ENCODE data around the gene STK32C.
"Not testable (repeated sequence)": the region's sequence is repeated elsewhere in the genome, so short reads cannot be mapped to it uniquely, and the experiment has no call there.

STK32C gene

GRCh38 chr10:132336919-132337407, 29.2 kb upstream of the STK32C start:
- no peak for DNase-seq

- DNase-seq, result no peak
These were observed 28.5 kb upstream of the STK32C start for GRCh38 chr10:132336064-132336746.

GRCh38 chr10:132335189-132336063, 27.7 kb upstream of the STK32C start:
- no peak for DNase-seq

GRCh38 chr10:132334631-132335188, 27.0 kb upstream of the STK32C start:
- no peak for DNase-seq

GRCh38 chr10:132333386-132333785, 25.6 kb upstream of the STK32C start:
- DNase-seq, result no peak

- no peak for DNase-seq
These were observed 24.6 kb upstream of the STK32C start for GRCh38 chr10:132332433-132332754.

- DNase-seq, result peak; percentile 97 to 99
These were observed 24.1 kb upstream of the STK32C start, which contains the start of gene LRRC27 for GRCh38 chr10:132331601-132332432. LRRC27 (plus strand) TSS chr10:132332193; CDS start chr10:132333525, 1,332 bp downstream.

- no peak for DNase-seq
These were observed 22.7 kb upstream of the STK32C start for GRCh38 chr10:132330486-132330833.

- peak in 1 of 2 donors; percentile 17 for DNase-seq
These were observed 22.1 kb upstream of the STK32C start for GRCh38 chr10:132329565-132330485.

GRCh38 chr10:132328738-132329137, 21.0 kb upstream of the STK32C start:
- DNase-seq, result no peak

- DNase-seq, result no peak
These were observed 20.4 kb upstream of the STK32C start for GRCh38 chr10:132328106-132328505.

- DNase-seq, result peak; percentile 19 to 20
These were observed 19.2 kb upstream of the STK32C start for GRCh38 chr10:132326925-132327324.

GRCh38 chr10:132326344-132326889, 18.7 kb upstream of the STK32C start:
- no peak for DNase-seq

- no peak for DNase-seq
These were observed 16.4 kb upstream of the STK32C start for GRCh38 chr10:132324186-132324585.

GRCh38 chr10:132322586-132323048, 14.9 kb upstream of the STK32C start:
- DNase-seq, result no peak

GRCh38 chr10:132321726-132322125, 14.0 kb upstream of the STK32C start:
- DNase-seq, result no peak

GRCh38 chr10:132320654-132321469, 13.1 kb upstream of the STK32C start:
- DNase-seq, result no peak

- peak; percentile 30 to 43 for DNase-seq
These were observed 12.3 kb upstream of the STK32C start for GRCh38 chr10:132319853-132320653.

GRCh38 chr10:132317477-132317876, 9.7 kb upstream of the STK32C start:
- DNase-seq, result not testable (repeated sequence)

All from stimulated activated CD4-positive, alpha-beta T cell treated with anti-CD3 and anti-CD28 coated beads, Interleukin-2, amount 100 ng/mL, for 48 hours (primary cell).